PFSK-1 (cell line): ENCODE data around the gene ZBTB5.

ENCODE experiments used
- FOXP2 ChIP-seq: optimal IDR thresholded peaks from 2 replicates; pipeline ENCODE3; 2011; ENCODE audit warnings: borderline replicate concordance, control low read depth, inconsistent platforms; ENCODE audit not compliant: insufficient read depth; ENCODE audit errors: extremely low read length, extremely low read depth
- POLR2AphosphoS5 ChIP-seq: IDR thresholded peaks from 2 replicates; pipeline ENCODE4 v1.6.1; 2012; ENCODE audit warnings: low read depth, mild to moderate bottlenecking, control low read depth, low read length, moderate library complexity
- SIN3A ChIP-seq: IDR thresholded peaks from 2 replicates; pipeline ENCODE4 v1.6.1; 2012; ENCODE audit warnings: mild to moderate bottlenecking, low read length, moderate library complexity, borderline replicate concordance; ENCODE audit not compliant: insufficient read depth
- TAF1 ChIP-seq: IDR thresholded peaks from 2 replicates; pipeline ENCODE4 v1.6.1; 2012; ENCODE audit warnings: low read length, control low read depth, borderline replicate concordance; ENCODE audit not compliant: insufficient read depth
- TF ChIP-seq, protein P1 (sequence below), 2 experiments: IDR thresholded peaks; 2 replicates each; pipeline versions ENCODE4 v1.6.1 to v1.8.0; 2011 to 2012; ENCODE audit warnings: low read depth in 2 of 2, low read length in 2 of 2, control low read depth in 1 of 2, inconsistent platforms in 1 of 2, mild to moderate bottlenecking in 1 of 2, moderate library complexity in 1 of 2; ENCODE audit not compliant: insufficient read depth in 1 of 2

DNA sequence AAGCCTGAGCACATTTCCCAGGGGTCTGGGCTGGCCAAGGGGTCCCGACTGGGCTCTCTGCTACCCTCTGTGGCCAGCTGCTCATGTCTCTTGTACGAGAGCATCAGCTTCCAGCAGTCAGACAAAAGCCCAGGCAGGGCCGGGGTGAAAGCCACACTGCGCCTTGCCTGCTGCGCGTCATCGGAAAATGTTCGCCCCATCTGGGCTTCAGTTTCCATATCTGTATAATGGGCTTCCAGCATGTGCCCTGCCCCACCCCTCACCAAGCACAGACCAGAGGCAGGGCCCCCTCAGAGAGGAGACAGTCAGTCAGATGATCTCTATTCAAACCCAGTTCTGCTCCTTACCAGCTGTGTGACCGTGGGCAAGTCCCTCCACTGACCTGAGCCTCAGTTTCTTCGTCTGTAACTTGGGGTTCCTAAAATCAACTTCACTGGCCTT, 50.7 kb downstream of the ZBTB5 start:
- no peak for TF ChIP-seq POLR2AphosphoS5
- TF ChIP-seq, protein P1, sequence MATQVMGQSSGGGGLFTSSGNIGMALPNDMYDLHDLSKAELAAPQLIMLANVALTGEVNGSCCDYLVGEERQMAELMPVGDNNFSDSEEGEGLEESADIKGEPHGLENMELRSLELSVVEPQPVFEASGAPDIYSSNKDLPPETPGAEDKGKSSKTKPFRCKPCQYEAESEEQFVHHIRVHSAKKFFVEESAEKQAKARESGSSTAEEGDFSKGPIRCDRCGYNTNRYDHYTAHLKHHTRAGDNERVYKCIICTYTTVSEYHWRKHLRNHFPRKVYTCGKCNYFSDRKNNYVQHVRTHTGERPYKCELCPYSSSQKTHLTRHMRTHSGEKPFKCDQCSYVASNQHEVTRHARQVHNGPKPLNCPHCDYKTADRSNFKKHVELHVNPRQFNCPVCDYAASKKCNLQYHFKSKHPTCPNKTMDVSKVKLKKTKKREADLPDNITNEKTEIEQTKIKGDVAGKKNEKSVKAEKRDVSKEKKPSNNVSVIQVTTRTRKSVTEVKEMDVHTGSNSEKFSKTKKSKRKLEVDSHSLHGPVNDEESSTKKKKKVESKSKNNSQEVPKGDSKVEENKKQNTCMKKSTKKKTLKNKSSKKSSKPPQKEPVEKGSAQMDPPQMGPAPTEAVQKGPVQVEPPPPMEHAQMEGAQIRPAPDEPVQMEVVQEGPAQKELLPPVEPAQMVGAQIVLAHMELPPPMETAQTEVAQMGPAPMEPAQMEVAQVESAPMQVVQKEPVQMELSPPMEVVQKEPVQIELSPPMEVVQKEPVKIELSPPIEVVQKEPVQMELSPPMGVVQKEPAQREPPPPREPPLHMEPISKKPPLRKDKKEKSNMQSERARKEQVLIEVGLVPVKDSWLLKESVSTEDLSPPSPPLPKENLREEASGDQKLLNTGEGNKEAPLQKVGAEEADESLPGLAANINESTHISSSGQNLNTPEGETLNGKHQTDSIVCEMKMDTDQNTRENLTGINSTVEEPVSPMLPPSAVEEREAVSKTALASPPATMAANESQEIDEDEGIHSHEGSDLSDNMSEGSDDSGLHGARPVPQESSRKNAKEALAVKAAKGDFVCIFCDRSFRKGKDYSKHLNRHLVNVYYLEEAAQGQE (IDR thresholded peaks at IDR 0.05; ENCODE audit: insufficient read depth in 1 of 2, low read depth in 2 of 2, low read length in 2 of 2), result no peak
- no peak for TF ChIP-seq SIN3A
- no peak for TF ChIP-seq TAF1
- TF ChIP-seq FOXP2, result no peak
